NCI-H510A treated with DMSO at 0.1 percent for 48 hours (cell line): ENCODE data around the gene FXN.
"Not testable (repeated sequence)": the region's sequence is repeated elsewhere in the genome, so short reads cannot be mapped to it uniquely, and the experiment has no call there.

ENCODE experiments used
- DNase-seq: peaks from one replicate; lab custom pipeline; 2025; lab: John Stamatoyannopoulos, UW

Gene FXN

GRCh38 chr9:69104830-69105527 lies 69.4 kb downstream of the FXN start:
- peak; percentile 92 for DNase-seq

DNA sequence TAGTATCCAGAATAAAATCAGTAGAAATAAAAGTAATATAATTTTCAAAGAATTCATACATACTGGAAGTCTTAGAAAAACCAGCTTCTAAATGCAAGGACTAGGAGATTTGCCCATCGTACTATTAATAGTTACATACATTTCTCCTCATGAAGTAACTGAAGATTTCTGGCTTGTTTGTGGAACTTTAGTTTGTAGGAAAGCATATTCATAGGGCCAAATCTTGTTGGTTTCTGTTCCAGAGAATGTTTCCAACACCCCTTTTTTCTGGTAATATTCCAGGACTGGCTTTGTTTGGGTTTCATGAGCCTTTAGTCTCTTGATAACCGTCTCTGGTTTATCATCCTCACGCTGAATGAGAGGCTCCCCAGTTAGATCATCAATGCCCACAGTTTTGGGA lies 72.2 kb downstream of the FXN start:
- no peak for DNase-seq

DNA sequence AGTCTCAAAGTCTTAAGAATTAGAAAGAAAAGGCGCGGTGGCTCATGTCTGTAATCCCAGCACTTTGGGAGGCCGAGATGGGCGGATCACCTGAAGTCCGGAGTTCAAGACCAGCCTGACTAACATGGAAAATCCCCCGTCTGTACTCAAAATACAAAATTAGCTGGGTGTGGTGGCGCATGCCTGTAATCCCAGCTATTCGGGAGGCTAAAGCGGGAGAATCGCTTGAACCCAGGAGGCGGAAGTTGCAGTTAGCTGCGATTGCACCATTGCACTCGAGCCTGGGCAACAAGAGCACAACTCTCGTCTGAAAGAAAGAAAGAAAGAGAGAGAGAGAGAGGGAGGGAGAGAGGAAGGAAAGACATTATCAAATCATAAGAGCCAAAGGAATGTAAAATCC lies 73.2 kb downstream of the FXN start:
- DNase-seq: not testable (repeated sequence)

DNA sequence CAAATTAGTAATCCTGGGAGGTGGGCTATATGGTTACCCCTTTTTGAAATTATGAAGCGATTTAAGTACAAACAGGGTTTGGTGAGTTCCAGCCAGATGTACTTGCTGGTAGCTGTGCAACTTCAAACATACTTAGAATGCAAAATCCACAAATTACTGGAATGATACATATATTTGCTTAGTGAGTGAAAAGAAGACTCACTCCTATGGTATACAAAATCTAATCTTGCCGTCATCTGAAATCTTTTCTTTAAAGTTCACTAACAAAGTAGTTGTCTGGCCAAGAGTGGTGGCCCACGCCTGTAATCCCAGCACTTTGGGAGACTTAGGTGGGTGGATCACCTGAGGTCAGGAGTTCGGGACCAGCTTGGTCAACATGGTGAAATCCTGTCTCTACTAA lies 73.6 kb downstream of the FXN start:
- no peak for DNase-seq

DNA sequence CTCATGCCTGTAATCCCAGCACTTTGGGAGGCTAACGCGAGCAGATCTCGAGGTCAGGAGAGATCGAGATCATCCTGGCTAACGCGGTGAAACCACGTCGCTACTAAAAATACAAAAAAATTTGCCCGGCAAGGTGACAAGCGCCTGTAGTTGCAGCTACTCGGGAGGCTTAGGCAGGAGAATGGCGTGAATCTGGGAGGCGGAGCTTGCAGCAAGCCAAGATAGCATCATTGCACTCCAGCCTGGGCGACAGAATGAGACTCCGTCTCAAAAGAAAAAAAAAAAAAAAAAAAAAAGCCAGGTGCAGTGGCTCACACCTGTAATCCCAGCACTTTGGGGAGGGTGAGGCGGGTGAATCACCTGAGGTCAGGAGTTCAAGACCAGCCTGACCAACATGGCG lies 77.1 kb downstream of the FXN start:
- not testable (repeated sequence) for DNase-seq

GRCh38 chr9:69115621-69116020 lies 80.1 kb downstream of the FXN start:
- DNase-seq: no peak

DNA sequence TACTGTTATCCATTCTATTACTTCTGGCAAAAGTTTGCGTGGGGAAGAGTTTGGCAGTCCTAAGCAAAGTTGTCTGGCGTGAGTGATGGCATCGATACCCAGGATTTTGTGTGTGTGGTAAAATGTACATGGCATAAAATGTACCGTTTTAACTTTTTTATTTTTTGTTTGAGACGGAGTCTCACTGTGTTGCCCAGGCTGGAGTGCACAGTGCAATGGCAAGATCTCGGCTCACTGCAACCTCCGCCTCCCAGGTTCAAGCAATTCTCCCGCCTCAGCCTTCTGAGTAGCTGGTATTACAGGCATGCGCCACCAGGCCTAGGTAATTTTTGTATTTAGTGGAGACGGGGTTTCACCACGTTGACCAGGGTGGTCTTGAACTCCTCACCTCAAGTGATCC lies 83.1 kb downstream of the FXN start:
- DNase-seq: no peak

GRCh38 chr9:69120380-69121154 lies 85.0 kb downstream of the FXN start:
- peak; percentile 94 for DNase-seq

GRCh38 chr9:69121155-69122081 lies 85.9 kb downstream of the FXN start:
- DNase-seq: peak; percentile 73

DNA sequence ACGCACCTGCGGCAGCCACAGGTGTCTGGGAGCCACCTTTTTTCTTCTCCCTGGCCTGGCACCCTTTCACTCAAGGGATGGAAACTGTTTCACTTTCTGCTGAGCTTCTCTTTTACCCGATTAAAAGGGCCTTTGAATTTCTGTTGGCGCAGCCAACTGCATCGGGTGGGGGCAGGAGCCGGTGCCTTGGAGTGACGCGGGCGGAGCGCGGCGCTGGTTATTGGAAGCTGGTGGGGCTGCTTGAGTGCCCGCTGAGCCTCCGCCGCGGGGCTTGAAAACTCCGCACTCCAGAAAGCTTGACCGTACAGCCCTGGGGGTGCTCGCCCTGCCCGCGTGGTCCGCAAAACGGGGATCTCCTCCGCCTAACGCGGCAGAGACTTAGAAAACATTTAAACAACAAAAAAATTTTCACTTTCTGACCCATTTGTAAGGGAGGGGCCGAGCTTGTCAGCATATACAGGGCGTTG lies 86.6 kb downstream of the FXN start:
- DNase-seq: peak; percentile 51

- peak; percentile 94 for DNase-seq
Measured at GRCh38 chr9:69122549-69123141, 87.1 kb downstream of the FXN start.

- DNase-seq: no peak
Measured at GRCh38 chr9:69130456-69131441, 95.2 kb downstream of the FXN start.

DNA sequence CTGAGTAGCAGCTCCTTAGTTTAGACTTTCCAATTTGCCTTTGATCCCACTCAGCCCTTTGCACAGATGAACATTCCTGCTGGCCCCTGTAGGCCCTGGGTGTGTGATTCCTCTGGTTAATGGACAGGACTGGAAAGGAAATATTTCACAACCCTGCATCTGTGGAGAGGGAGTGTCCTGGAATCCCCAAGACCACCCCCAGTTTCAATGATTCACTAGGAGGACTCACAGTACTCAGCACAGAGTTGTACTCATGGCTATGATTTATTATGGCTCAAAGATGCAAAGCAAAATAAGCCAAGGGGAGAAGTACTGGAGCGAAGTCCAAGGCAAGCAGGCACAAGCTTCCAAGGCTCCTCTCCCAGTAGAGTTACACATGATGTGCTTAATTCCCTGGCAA lies 96.1 kb downstream of the FXN start:
- no peak for DNase-seq

GRCh38 chr9:69132361-69132760 lies 96.8 kb downstream of the FXN start:
- DNase-seq: no peak

DNA sequence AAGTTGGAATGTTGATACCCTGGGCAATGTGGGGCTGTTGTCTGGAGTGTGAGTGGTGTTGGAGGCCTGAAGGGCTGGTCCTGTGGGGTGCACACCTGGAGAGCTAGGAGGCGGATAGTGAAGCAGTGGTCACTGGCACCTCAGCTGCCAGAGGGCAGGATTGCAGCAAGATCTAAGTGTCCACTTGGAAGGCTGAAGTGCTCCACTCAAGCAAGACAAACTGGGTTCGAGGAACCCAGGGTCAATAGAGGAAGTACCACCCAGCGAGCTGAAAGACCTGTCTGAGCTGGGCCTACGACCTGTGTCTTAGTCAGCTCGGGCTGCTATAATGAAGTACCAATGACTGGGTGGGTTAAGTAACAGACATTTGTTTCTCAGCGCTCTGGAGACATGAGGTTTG lies 98.9 kb downstream of the FXN start:
- peak; percentile 96 for DNase-seq

GRCh38 chr9:69136185-69136584 lies 100.6 kb downstream of the FXN start:
- no peak for DNase-seq

- DNase-seq: peak; percentile 23
Measured at GRCh38 chr9:69136779-69137178, 101.2 kb downstream of the FXN start.

- no peak for DNase-seq
Measured at GRCh38 chr9:69137311-69137710, 101.8 kb downstream of the FXN start.

GRCh38 chr9:69139596-69139995 lies 104.0 kb downstream of the FXN start:
- no peak for DNase-seq

DNA sequence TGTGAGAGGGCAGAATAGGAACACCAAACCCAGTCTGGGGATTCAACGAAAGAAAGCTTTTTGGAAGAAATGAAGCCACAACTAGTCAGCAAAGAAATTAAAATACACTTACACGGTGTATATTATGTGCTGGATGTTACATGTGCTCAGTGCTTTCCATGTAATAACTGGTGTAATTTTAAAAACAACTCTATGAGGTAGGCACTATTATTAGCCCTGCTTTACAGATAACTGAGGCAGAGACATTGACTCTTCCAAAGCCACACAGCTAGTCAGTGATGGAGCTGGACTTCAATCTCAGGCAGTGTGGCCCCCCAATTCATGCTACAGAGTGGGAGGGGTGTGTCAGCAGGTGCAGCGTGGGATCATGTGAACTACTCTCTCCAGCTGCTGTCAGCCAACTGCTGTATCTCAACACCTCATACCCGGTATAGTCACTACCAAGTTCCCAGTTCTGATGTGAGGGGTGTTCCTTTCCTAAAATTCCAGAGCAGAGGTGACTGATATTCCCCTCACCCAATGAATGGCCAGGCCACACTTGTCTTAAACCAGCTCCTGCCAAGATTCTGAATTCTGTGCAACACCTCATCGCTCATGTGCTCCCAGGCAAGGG lies 104.7 kb downstream of the FXN start:
- DNase-seq: no peak
